GM21447 (cell line): ENCODE measurements around the gene KIF25.
"Not testable (repeated sequence)": the region's sequence is repeated elsewhere in the genome, so short reads cannot be mapped to it uniquely, and the experiment has no call there.

Source experiments
- ATAC-seq: cut with Tn5 transposase; IDR thresholded peaks from one replicate; pipeline ENCODE4 v1.9.1; 2021; ENCODE audit not compliant: unreplicated experiment

The KIF25 gene

GRCh38 chr6:168063431-168063830, 66.0 kb downstream of the KIF25 start:
- no peak for ATAC-seq

GRCh38 chr6:168064226-168064807, 66.8 kb downstream of the KIF25 start:
- ATAC-seq: no peak

- no peak for ATAC-seq
Observed at GRCh38 chr6:168067081-168067759, 69.7 kb downstream of the KIF25 start.

GRCh38 chr6:168070804-168071203, 73.3 kb downstream of the KIF25 start:
- no peak for ATAC-seq

- ATAC-seq: no peak
Observed at GRCh38 chr6:168071620-168072019, 74.1 kb downstream of the KIF25 start.

- ATAC-seq: no peak
Observed at GRCh38 chr6:168072261-168072660, 74.8 kb downstream of the KIF25 start.

- no peak for ATAC-seq
Observed at GRCh38 chr6:168072730-168073129, 75.3 kb downstream of the KIF25 start.

GRCh38 chr6:168073937-168074730, 76.7 kb downstream of the KIF25 start:
- ATAC-seq: no peak

- no peak for ATAC-seq
Observed at GRCh38 chr6:168075216-168075615, 77.7 kb downstream of the KIF25 start.

GRCh38 chr6:168075787-168076202, 78.3 kb downstream of the KIF25 start:
- no peak for ATAC-seq

GRCh38 chr6:168077401-168077800, 79.9 kb downstream of the KIF25 start:
- ATAC-seq: not testable (repeated sequence)

GRCh38 chr6:168078175-168078942, 80.9 kb downstream of the KIF25 start:
- ATAC-seq: no peak

GRCh38 chr6:168078943-168079405, 81.5 kb downstream of the KIF25 start, which contains the start of gene FRMD1:
Gene FRMD1 (minus strand): TSS chr6:168079212. CDS start chr6:168079094, 118 bp downstream.
- no peak for ATAC-seq

- ATAC-seq: no peak
Observed at GRCh38 chr6:168080393-168081077, 83.1 kb downstream of the KIF25 start.

- ATAC-seq: no peak
Observed at GRCh38 chr6:168081858-168082546, 84.5 kb downstream of the KIF25 start.

- ATAC-seq: no peak
Observed at GRCh38 chr6:168082860-168083513, 85.5 kb downstream of the KIF25 start.

- ATAC-seq: no peak
Observed at GRCh38 chr6:168083514-168083885, 86.0 kb downstream of the KIF25 start.

GRCh38 chr6:168084465-168085160, 87.1 kb downstream of the KIF25 start:
- ATAC-seq: no peak

- no peak for ATAC-seq
Observed at GRCh38 chr6:168086066-168086465, 88.6 kb downstream of the KIF25 start.
